22Rv1 (cell line): ENCODE measurements around the gene CHST8.

Source experiments
- ZFX ChIP-seq: fragments of 450-650 bp; IDR thresholded peaks from 2 replicates; pipeline ENCODE4 v1.6.1; 2017; ENCODE audit warnings: antibody characterized with exemption, borderline replicate concordance
- TF ChIP-seq, protein P1 (sequence below): fragments of 450-650 bp; IDR thresholded peaks from 2 replicates; pipeline ENCODE4 v1.5.1; 2017; ENCODE audit warnings: mild to moderate bottlenecking

DNA sequence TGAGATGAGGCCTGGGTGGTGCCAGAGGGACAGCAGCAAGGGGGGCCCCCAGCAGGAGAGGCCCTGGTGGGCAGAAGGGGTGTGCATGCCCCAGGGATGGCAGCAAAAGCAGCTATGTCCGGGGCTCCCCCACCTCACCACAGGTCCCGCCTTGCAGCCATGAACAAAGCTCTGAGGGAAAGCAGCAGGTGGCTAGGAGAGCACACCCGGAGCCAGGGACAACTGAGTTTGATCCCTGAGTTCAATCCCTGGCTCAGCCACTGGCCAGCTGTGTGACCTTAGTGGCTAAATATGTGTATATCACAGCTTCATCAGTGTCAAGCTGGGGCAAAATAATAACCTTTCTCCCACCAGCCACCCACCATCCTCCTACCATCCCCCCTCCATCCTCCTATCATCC, 127.3 kb downstream of the CHST8 start:
- TF ChIP-seq, protein P1, sequence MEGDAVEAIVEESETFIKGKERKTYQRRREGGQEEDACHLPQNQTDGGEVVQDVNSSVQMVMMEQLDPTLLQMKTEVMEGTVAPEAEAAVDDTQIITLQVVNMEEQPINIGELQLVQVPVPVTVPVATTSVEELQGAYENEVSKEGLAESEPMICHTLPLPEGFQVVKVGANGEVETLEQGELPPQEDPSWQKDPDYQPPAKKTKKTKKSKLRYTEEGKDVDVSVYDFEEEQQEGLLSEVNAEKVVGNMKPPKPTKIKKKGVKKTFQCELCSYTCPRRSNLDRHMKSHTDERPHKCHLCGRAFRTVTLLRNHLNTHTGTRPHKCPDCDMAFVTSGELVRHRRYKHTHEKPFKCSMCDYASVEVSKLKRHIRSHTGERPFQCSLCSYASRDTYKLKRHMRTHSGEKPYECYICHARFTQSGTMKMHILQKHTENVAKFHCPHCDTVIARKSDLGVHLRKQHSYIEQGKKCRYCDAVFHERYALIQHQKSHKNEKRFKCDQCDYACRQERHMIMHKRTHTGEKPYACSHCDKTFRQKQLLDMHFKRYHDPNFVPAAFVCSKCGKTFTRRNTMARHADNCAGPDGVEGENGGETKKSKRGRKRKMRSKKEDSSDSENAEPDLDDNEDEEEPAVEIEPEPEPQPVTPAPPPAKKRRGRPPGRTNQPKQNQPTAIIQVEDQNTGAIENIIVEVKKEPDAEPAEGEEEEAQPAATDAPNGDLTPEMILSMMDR = no peak
- no peak for TF ChIP-seq ZFX
